Spleen (tissue), 7 donors: Measurements from ENCODE around the gene SRSF9.

Source experiments
- POLR2A ChIP-seq, 3 donors: fragments of 450-650 bp; IDR thresholded peaks; one replicate each; pipeline ENCODE4 v1.5.1; 2017; ENCODE audit warnings: antibody characterized with exemption in 3 of 3, mild to moderate bottlenecking in 1 of 3
- TF ChIP-seq, protein P1 (sequence below), 11 experiments: fragments of 200-600 bp in 7 of 11; fragments of 450-650 bp in 4 of 11; sonication (generic) in 4 of 11; IDR thresholded peaks in 8 of 11; conservative IDR thresholded peaks in 3 of 11; 1 replicate in 7 of 11; 2 replicates in 4 of 11; pipeline versions ENCODE4 v1.4.0 to v1.8.0; 2016 to 2021; ENCODE audit warnings: antibody characterized with exemption in 11 of 11, inconsistent platforms in 4 of 11, mild to moderate bottlenecking in 1 of 11
- donor health status: DM: no; HTN: no; CAD: no; lungs with moderate emphysema.
- donor health status: DM: no; HTN: no; CAD: no.
- donor health status: DM: no; HTN: no; CAD: no.

DNA sequence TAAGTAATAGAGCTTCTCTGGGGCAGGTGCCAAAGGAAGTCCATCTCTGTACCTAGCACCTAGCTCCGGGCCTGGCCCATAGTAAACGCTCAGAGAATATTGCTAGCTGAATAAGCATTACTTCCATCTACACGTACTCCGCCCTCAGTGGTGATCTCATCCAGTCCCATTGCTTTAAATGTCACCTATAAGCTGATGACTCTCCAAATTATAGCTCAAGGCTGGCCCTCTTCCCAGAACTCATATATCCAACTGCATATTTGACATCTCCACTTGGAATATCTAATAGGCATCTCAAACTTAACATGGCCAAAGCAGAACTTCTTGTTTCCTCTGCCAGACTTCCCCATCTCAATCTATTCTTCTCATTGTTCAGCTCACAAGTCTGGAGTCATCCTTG, 19.5 kb upstream of the SRSF9 start:
- TF ChIP-seq, protein P1, sequence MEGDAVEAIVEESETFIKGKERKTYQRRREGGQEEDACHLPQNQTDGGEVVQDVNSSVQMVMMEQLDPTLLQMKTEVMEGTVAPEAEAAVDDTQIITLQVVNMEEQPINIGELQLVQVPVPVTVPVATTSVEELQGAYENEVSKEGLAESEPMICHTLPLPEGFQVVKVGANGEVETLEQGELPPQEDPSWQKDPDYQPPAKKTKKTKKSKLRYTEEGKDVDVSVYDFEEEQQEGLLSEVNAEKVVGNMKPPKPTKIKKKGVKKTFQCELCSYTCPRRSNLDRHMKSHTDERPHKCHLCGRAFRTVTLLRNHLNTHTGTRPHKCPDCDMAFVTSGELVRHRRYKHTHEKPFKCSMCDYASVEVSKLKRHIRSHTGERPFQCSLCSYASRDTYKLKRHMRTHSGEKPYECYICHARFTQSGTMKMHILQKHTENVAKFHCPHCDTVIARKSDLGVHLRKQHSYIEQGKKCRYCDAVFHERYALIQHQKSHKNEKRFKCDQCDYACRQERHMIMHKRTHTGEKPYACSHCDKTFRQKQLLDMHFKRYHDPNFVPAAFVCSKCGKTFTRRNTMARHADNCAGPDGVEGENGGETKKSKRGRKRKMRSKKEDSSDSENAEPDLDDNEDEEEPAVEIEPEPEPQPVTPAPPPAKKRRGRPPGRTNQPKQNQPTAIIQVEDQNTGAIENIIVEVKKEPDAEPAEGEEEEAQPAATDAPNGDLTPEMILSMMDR (IDR thresholded peaks at IDR 0.05 in 8 of 11, conservative IDR thresholded peaks at IDR 0.05 in 3 of 11), result no peak
- no peak for TF ChIP-seq POLR2A (IDR thresholded peaks at IDR 0.05)
